HG03196 (cell line): ENCODE measurements around the gene STIMATE.

Experiments
- ATAC-seq: cut with Tn5 transposase; IDR thresholded peaks from one replicate; pipeline ENCODE4 v1.9.1; 2021; ENCODE audit not compliant: unreplicated experiment

Gene STIMATE

DNA sequence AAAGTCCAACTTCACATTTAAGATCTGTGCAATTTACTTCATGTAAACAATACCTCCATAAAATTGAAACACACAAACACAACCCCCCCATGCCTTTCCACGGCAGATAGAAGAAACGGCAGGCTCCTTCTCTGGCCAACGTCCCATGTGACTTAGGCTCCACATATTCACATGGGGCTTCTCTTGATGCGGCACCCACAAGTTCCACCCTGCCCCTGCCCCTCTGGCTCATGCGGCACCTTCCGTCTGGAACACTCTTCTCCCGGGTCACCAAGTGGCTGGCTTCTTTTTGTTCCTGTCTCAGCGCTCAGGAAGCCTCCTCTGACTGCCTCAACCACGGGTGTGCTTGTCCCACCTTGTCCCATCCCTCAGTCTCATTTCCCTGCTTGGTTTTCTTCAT is 25.6 kb downstream of the STIMATE start:
- ATAC-seq: no peak

DNA sequence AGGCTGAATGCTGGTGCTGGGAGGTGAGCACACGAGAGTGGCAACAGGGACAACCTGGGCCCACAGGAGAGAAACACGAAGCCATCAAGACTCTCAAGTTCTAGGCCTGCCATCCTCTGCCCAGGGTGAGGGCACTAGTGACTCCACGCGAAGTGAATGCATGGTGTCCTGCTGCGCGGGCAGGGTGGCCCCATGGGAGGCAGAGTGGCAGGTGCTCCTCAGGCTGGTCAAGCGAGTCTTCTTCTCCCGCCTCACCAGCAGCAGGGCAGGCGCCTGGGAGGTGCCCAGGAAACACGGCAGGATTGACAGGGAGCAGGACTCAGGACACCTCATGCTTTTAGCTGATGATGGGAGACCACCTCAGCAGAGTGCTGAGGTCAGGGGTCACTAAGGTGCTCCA is 26.9 kb downstream of the STIMATE start:
- no peak for ATAC-seq

GRCh38 chr3:52866427-52866826 is 30.9 kb downstream of the STIMATE start:
- no peak for ATAC-seq

DNA sequence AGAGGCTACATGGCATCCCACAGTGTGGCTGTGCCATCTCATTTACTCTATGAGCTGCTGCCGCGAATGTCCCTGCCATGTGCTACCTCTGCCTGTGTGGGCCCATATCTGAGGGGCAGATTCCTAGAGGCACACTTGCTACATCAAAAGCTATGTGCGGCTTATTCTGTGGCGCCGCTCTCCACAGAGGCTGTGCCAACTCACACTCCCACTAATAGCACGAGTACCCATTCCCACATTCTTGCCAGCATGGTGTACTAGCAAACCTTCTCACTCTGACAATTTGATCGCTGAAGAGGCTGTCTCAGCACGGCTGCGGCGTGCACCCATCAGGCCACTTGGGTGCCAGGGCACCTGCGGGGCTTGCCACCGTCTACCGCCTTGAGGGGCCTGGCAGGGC is 31.4 kb downstream of the STIMATE start:
- ATAC-seq: no peak

DNA sequence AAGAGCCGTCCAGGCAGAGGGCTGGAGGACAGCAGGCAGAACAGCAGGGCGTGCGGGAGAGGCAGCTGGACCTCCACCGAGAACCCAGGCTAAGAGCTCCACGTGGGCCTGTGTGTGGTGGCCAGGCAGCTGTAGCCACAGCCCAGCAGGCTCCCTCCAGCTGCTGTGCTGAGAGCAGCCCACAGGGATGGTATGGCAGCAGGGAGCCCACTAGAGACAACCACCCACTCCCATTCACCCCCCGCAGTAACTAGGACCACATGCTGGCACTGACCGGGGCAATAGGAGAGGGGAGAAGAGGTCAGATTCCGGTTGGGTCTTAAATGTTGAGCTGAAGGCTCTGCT is 37.0 kb downstream of the STIMATE start:
- ATAC-seq: no peak

- no peak for ATAC-seq
Observed at GRCh38 chr3:52859686-52860423, 37.5 kb downstream of the STIMATE start.

- no peak for ATAC-seq
Observed at GRCh38 chr3:52857864-52858263, 39.5 kb downstream of the STIMATE start.

DNA sequence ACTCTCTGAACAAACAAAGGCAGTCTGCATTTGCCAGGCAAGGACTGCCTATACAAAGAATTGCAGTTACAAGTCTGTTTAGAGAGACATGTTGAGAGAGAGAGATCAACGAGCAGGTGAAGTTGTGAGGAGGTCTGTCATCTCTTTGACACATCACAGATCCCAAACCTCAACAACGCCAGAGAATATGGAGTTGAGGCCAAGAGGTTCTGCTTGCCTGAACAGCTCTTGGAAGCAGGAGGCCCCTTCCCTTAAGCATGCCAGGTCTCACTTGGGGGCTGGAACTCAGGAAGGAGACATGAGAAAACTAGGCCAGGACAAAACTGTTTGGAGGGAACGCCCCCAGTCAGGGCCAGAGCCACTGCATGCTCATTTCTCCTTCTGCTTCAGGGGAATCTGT is 40.2 kb downstream of the STIMATE start:
- no peak for ATAC-seq

- ATAC-seq: no peak
Observed at GRCh38 chr3:52856666-52857065, 40.7 kb downstream of the STIMATE start.

- ATAC-seq: no peak
Observed at GRCh38 chr3:52854013-52854412, 43.3 kb downstream of the STIMATE start.

DNA sequence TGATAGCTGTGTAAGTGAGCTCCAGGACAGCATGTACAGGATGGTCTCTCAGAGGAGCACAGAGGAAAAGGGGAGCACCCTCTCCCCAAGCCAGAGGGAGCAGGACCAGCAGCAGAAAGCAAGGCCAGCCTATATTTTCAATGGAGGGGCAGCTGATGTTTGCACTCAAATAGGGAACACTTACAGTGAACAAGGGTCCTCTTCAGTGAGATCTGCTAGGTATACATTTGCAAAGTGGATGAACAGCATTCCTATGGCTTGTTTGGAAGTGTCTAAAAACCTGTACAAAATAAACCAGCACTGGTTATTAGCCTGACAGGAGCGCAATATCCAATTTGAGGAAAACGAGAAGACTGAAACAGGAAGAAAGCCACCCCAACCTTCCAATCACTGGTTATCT is 44.9 kb downstream of the STIMATE start:
- no peak for ATAC-seq

DNA sequence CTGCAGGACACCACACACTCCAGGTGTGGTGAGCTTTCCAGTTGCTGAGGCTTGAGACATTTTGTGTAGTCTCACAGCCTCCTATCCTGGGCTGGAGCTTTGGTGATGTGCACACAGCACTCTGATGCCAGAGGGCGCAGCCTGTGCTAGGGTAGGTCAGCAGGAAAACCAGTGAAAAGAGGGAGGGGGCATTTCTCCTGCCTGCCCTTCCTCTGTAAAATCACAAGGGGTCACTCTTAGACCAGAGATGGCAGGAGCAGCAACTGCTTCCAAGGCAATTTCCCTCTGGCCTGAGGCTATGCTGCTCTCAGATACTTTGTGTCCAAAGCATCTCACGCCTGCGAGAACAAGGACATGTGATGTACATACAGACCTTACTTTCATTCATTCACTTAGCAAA is 46.0 kb downstream of the STIMATE start:
- ATAC-seq: no peak

GRCh38 chr3:52849656-52850055 is 47.7 kb downstream of the STIMATE start:
- ATAC-seq: no peak

GRCh38 chr3:52848617-52849016 is 48.7 kb downstream of the STIMATE start:
- no peak for ATAC-seq

DNA sequence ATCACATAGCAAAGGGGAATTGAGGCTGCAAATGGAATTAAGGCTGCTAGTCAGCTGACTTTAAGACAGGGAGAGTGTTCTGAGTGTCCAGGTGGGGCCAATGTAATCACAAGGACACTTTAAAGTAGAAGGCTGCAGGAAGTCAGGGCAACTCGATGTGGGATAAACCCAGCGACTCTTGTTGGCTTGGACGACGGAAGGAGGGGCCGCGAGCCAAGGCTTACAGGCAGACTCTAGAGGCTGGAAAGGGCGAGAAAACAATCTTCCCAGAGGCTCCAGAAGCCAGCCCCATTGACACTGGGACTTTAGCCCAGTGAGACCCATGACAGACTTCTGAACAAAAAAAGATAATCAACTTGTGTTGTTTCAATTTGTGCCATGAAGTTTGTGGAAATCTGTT is 49.6 kb downstream of the STIMATE start:
- ATAC-seq: no peak

DNA sequence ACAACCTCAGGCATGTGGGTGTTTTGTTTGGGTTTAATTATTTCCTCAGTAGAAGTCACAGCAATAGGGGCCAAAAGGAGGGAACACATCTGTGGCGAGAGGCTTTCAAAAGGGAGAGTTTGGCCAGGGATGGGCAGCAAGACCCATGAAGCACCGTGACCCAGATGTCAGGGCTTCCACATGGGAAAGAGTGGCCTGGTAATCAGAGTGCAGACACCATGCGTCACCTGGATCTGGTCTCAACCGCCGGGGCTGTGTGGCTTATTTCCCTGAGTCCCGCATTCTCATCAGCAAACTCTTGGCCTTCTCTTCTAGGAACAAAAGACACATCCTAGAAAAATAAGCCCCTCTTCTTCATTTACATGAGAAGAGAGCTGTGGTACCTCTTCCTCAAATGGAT is 50.1 kb downstream of the STIMATE start:
- no peak for ATAC-seq

- ATAC-seq: no peak
Observed at GRCh38 chr3:52846432-52846965, 50.8 kb downstream of the STIMATE start.

- no peak for ATAC-seq
Observed at GRCh38 chr3:52845691-52846431, 51.5 kb downstream of the STIMATE start.

DNA sequence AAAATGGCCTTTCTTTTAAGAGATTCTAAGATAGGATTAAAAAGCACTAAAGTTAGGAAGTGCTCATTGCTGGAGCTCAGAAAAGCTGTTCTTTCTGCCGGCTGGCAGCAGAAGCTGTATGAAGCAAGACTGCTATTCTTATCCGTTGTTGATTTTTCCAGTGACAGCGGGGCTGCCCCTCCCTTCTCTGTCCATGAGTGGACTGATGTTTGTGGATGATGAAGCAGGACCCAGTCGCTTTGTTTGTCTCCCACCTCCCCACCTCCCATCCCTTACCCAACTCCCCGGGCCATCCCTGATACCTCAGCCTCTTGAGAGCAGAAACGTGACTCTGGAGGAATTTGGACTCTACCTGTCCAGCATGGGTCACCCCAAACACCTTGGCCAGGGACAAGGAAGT is 52.2 kb downstream of the STIMATE start:
- no peak for ATAC-seq

DNA sequence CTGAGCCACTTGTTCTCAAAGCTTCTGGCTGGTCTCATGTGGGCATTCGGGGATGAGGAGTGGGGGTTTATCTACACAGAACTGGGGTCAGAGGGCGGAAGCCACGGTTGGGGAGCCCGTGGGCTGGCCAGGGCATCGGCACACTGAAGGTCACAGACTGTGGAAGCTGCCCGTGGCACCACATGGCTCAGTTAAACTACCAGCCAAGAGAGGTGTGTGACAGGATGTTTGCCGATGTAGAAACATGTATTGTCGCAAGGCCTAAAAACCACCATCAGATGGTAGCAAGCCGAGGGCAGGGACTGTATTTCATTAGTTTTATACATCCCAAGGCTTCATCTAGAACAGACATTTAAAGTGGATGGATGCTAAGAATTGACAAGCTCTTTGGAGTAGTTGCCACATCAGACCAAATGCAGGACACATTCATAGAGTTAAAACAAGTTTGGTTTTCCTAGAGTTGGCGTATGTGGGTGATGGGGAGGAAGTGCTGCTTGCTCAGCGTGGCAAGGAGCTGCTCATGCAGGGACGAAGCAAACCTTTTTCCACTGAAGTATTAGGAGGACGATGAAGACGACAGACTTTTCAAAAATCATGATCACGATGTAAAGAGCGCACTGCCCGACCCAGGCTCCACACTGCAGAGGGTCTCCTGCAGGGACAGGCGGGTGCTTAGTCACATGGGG is 52.9 kb downstream of the STIMATE start:
- ATAC-seq: no peak

DNA sequence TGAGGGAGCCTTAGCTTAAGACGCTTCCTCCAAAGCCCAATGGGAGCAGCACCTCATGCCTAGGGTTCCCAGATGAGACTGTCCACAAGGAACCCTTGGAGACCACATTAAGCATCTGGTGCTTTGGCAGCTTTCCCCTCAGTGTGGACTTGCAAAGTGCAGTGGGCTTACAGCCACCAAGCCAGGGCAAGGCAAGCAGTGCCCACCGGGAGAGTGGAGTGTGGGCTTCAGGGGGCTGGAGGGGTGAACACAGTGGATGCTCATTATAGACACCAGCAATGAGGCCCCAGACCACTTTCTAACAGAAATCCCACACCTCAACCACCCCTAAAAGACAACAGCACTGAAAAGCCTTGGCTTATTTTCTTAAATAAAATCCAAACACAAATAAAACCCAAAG is 53.5 kb downstream of the STIMATE start:
- ATAC-seq: no peak
